Spleen (tissue), 11 donors: ENCODE measurements around the gene MDH2. TPM values are rescaled to one million over a fixed set of nuclear protein-coding genes. Genes with fewer than 3 reads are reported as not detected.
"Not testable (repeated sequence)": the region's sequence is repeated elsewhere in the genome, so short reads cannot be mapped to it uniquely, and the experiment has no call there.

ENCODE experiments used
- DNase-seq: peaks from one replicate; pipeline ENCODE4 v3.0.0-alpha.2; 2020
- H3K27ac ChIP-seq, 8 donors: fragments of 200-600 bp; sonication (generic) in 7 of 8; 1 replicate in 4 of 8; 2 replicates in 4 of 8; pipeline versions ENCODE4 v1.5.0 to v1.8.0; 2016 to 2021; ENCODE audit warnings: inconsistent platforms in 4 of 8, mild to moderate bottlenecking in 4 of 8, moderate library complexity in 1 of 8
- H3K27me3 ChIP-seq, 7 donors: fragments of 200-600 bp; sonication (generic) in 6 of 7; replicated peaks in 1 of 7; 1 replicate in 4 of 7; 2 replicates in 3 of 7; pipeline versions ENCODE4 v1.5.0 to v1.8.0; 2016 to 2021; ENCODE audit warnings: inconsistent platforms in 3 of 7, mild to moderate bottlenecking in 1 of 7
- H3K36me3 ChIP-seq, 6 donors: fragments of 200-600 bp; sonication (generic) in 5 of 6; 1 replicate in 4 of 6; 2 replicates in 2 of 6; pipeline versions ENCODE4 v1.5.0 to v1.8.0; 2016 to 2021; ENCODE audit warnings: inconsistent platforms in 2 of 6
- H3K4me1 ChIP-seq, 6 donors: fragments of 200-600 bp; sonication (generic) in 5 of 6; 1 replicate in 3 of 6; 2 replicates in 3 of 6; pipeline versions ENCODE4 v1.5.0 to v1.8.0; 2016 to 2021; ENCODE audit warnings: inconsistent platforms in 3 of 6
- H3K4me3 ChIP-seq, 8 donors: fragments of 200-600 bp; sonication (generic) in 7 of 8; 1 replicate in 4 of 8; 2 replicates in 4 of 8; pipeline versions ENCODE4 v1.5.0 to v1.8.0; 2016 to 2021; ENCODE audit warnings: inconsistent platforms in 4 of 8, mild to moderate bottlenecking in 4 of 8, moderate library complexity in 2 of 8
- H3K9me3 ChIP-seq, 8 donors: fragments of 200-600 bp; sonication (generic) in 7 of 8; 1 replicate in 4 of 8; 2 replicates in 4 of 8; pipeline versions ENCODE4 v1.5.0 to v1.8.0; 2016 to 2021; ENCODE audit warnings: inconsistent platforms in 4 of 8
- CTCF ChIP-seq, 11 experiments: fragments of 200-600 bp in 7 of 11; fragments of 450-650 bp in 4 of 11; sonication (generic) in 4 of 11; IDR thresholded peaks in 8 of 11; conservative IDR thresholded peaks in 3 of 11; 1 replicate in 7 of 11; 2 replicates in 4 of 11; pipeline versions ENCODE4 v1.4.0 to v1.8.0; 2016 to 2021; ENCODE audit warnings: antibody characterized with exemption in 11 of 11, inconsistent platforms in 4 of 11, mild to moderate bottlenecking in 1 of 11
- POLR2A ChIP-seq, 3 donors: fragments of 450-650 bp; IDR thresholded peaks; one replicate each; pipeline ENCODE4 v1.5.1; 2017; ENCODE audit warnings: antibody characterized with exemption in 3 of 3, mild to moderate bottlenecking in 1 of 3
- POLR2AphosphoS5 ChIP-seq, 3 donors: sonication (generic); formaldehyde crosslinking; IDR thresholded peaks; one replicate each; pipeline ENCODE4 v1.5.1; 2017; ENCODE audit warnings: antibody characterized with exemption in 3 of 3
- WGBS, 5 donors: extraction: QIAGEN DNeasy Blood & Tissue Kit in 3 of 5; methylation state at CpG; one replicate each; pipeline versions ENCODE4 v1.1.5 to v1.1.7; 2013 to 2018; 5-methylcytosine and 5-hydroxymethylcytosine counted together
- intact Hi-C: fragments of 100-400 bp; cut with DNase I; formaldehyde crosslinking; loops from one replicate; pipeline ENCODE4 v1.15.0; 2023; ENCODE audit warnings: low total_unique reads
- polyA plus RNA-seq, 3 donors: library from polyadenylated mRNA; stranded (reverse); fragments of 200-250 nt; gene quantifications; one replicate each; pipeline ENCODE4 v1.2.1, GENCODE V29; 2013
- total RNA-seq, 7 donors: library from RNA; depleted of rRNA in 3 of 7; stranded (reverse); fragments of >200 nt in 3 of 7; fragmentation: NEBNext Ultra II Directional in 4 of 7; extraction: Animal tissue kit (Norgen Biotek cat#: 25700) in 4 of 7; gene quantifications; one replicate each; pipeline versions ENCODE4 v1.1.0 to v1.2.1, GENCODE V29; 2016 to 2021
- donor health status: healthy with polysubstance abuse.
- donor health status: DM: no; HTN: no; CAD: no; lungs with moderate emphysema.
- donor health status: DM: no; HTN: no; CAD: no.
- donor health status: Bipolar disorder and iron deficiency.
- donor health status: healthy.
- donor health status: DM: no; HTN: no; CAD: no.
- donor health status: DM: yes; HTN: yes; CAD: no.

Gene MDH2
- total and polyA plus RNA-seq, 10 donors: 45.5 to 129 (median 76.6) TPM

DNA sequence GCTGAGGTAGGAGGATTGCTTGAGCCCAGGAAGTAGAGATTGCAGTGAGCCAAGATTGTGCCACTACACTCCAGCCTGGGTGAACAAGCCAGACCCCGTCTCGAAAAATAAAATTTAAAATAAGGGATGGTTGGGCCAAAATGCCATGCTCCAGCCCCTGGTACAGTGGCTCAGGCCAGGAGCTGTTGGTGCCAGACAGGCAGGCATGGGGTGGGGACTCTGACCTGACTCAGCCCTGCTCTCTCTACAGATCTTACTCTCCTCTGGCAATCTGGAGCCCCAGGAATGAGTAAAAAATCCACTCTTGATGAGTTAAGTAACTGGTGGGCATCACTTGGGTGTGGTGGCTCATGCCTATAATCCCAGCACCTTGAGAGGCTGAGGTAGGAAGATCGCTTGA lies 45.1 kb upstream of the MDH2 start:
- Histone ChIP-seq H3K27me3 (no peaks in the 10 kb centered on the region), H3K9me3 (no peaks in the 10 kb centered on the region), H3K27ac (no peak overlapping the region), H3K4me1 (no peaks in the 10 kb centered on the region), H3K4me3 (no peak overlapping the region), H3K36me3 (peaks cover 0 to 77% (median 41%) of the 10 kb centered on the region in 6 donors)
- 87 to 98% (median 96%) methylated on average over 3 of the region's 3 CpGs for WGBS, 5 donors
- TF ChIP-seq POLR2A (IDR thresholded peaks at IDR 0.05): no peak
- no peak for TF ChIP-seq CTCF (IDR thresholded peaks at IDR 0.05 in 8 of 11, conservative IDR thresholded peaks at IDR 0.05 in 3 of 11)
- TF ChIP-seq POLR2AphosphoS5 (IDR thresholded peaks at IDR 0.05): no peak
- intact Hi-C loops: no loop called here
- no peak for DNase-seq

- intact Hi-C loops: no loop called here
- DNase-seq: no peak
- Histone ChIP-seq H3K4me3 (no peak overlapping the region), H3K27ac (no peak overlapping the region), H3K36me3 (peaks cover 0 to 77% (median 41%) of the 10 kb centered on the region in 6 donors), H3K27me3 (no peaks in the 10 kb centered on the region), H3K9me3 (no peaks in the 10 kb centered on the region), H3K4me1 (peaks cover 0 to 4% (median 3%) of the 10 kb centered on the region in 6 donors)
- 93 to 100% (median 97%) methylated on average over 6 to 10 of the region's 10 CpGs for WGBS, 5 donors
- TF ChIP-seq POLR2A (IDR thresholded peaks at IDR 0.05): no peak
- no peak for TF ChIP-seq POLR2AphosphoS5 (IDR thresholded peaks at IDR 0.05)
- TF ChIP-seq CTCF (IDR thresholded peaks at IDR 0.05 in 8 of 11, conservative IDR thresholded peaks at IDR 0.05 in 3 of 11): no peak
These were observed 44.6 kb upstream of the MDH2 start for GRCh38 chr7:76003351-76003750.

DNA sequence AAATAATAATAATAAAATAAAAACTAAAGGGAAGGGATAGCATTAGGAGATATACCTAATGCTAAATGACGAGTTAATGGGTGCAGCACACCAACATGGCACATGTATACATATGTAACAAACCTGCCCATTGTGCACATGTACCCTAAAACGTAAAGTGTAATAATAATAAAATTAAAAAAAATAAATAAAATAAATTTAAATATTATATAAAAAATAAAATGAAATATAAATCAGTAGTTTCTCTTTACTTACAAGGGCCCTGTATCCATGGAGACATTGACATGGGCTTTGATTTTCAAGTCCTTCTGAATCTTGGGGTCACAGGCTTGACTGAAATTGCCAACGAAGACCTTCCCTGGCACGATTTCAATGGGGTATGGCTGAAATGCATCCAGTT lies 42.9 kb upstream of the MDH2 start:
- H3K27ac ChIP-seq, intact Hi-C loops, DNase-seq, H3K9me3 ChIP-seq, H3K27me3 ChIP-seq, H3K4me3 ChIP-seq: not testable (repeated sequence)
- Histone ChIP-seq H3K4me1 (peaks cover 0 to 20% (median 18%) of the 10 kb centered on the region in 6 donors), H3K36me3 (peaks cover 0 to 72% (median 41%) of the 10 kb centered on the region in 6 donors)
- 88 to 97% (median 94%) methylated on average over 4 of the region's 4 CpGs for WGBS, 5 donors

DNA sequence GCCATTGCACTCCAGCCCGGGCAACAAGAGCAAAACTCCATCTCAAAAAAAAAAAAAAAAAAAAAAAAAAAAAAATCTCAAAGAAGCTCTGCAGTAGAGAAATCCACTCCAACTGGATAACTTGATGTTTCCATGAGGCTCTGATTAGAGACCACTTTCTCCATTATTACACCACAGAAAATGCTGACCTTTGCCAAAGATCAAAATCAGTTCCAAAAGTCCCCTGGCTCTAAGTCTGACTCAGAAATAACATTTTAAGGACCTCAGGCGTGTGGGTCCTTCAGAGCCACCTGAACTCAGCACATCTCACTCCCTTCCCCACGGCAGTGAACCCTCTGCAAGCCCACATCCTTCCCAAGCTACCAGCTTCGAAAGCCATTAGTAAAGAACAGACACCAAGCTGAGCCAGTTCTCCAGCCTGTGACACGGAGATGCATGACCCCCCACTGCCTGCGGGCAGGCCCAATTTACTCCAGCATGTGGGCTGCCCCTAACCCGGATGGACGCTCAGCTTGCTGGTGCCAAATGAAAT lies 39.7 kb upstream of the MDH2 start:
- Histone ChIP-seq H3K27me3 (no peaks in the 10 kb centered on the region), H3K27ac (peak overlapping the region in 2 of 8 donors; percentile 56 to 73), H3K4me3 (no peak overlapping the region), H3K9me3 (no peaks in the 10 kb centered on the region), H3K36me3 (peaks cover 0 to 70% (median 33%) of the 10 kb centered on the region in 6 donors), H3K4me1 (peaks cover 0 to 25% (median 19%) of the 10 kb centered on the region in 6 donors)
- DNase-seq: no peak
- WGBS, 5 donors: 52 to 69% (median 62%) methylated on average over 8 of the region's 8 CpGs
- TF ChIP-seq POLR2A (IDR thresholded peaks at IDR 0.05) (no peak), POLR2AphosphoS5 (IDR thresholded peaks at IDR 0.05) (no peak), CTCF (IDR thresholded peaks at IDR 0.05 in 8 of 11, conservative IDR thresholded peaks at IDR 0.05 in 3 of 11) (no peak)
- intact Hi-C loops: no loop called here
